SK-N-SH treated with all-trans-retinoic acid at 6 μM for 48 hours (cell line): ENCODE results near the gene EPHA8.

ENCODE experiments used
- ATAC-seq: fragments of 200-7000 bp; cut with Tn5 transposase; 3 replicates; pipeline ENCODE4 v1.9.1; 2020; ENCODE audit warnings: mild to moderate bottlenecking, moderate library complexity
- ARNTL ChIP-seq: fragments of 450-650 bp; formaldehyde crosslinking; IDR thresholded peaks from 2 replicates; pipeline ENCODE4 v1.5.0; 2020; ENCODE audit warnings: low read depth, mild to moderate bottlenecking, moderate library complexity, borderline replicate concordance
- BACH2 ChIP-seq: fragments of 250-450 bp; sonication (Bioruptor Pico); IDR thresholded peaks from 2 replicates; pipeline ENCODE4 v1.9.0; 2021; ENCODE audit warnings: mild to moderate bottlenecking, borderline replicate concordance
- CSDC2 ChIP-seq: fragments of 250-450 bp; sonication (Bioruptor Pico); IDR thresholded peaks from 2 replicates; pipeline ENCODE4 v1.5.0; 2020; ENCODE audit warnings: mild to moderate bottlenecking, moderate library complexity
- GLIS3 ChIP-seq: fragments of 250-450 bp; sonication (Bioruptor Pico); IDR thresholded peaks from 2 replicates; pipeline ENCODE4 v1.5.0; 2020; ENCODE audit warnings: mild to moderate bottlenecking, moderate library complexity
- ISL1 ChIP-seq: fragments of 250-450 bp; sonication (Bioruptor Pico); IDR thresholded peaks from 2 replicates; pipeline ENCODE4 v2.1.2; 2022; ENCODE audit warnings: mild to moderate bottlenecking, moderate library complexity
- OSR1 ChIP-seq: fragments of 250-450 bp; sonication (Bioruptor Pico); IDR thresholded peaks from 2 replicates; pipeline ENCODE4 v1.8.0; 2022; ENCODE audit warnings: moderate library complexity, mild to moderate bottlenecking, inconsistent platforms
- RARB ChIP-seq: fragments of 250-450 bp; sonication (Bioruptor Pico); IDR thresholded peaks from 2 replicates; pipeline ENCODE4 v1.8.0; 2021; ENCODE audit warnings: mild to moderate bottlenecking, moderate library complexity
- SNAI2 ChIP-seq: fragments of 250-450 bp; sonication (Bioruptor Pico); IDR thresholded peaks from 2 replicates; pipeline ENCODE4 v1.5.0; 2020; ENCODE audit warnings: mild to moderate bottlenecking, moderate library complexity
- ZC3H10 ChIP-seq: fragments of 250-450 bp; sonication (Bioruptor Pico); IDR thresholded peaks from 2 replicates; pipeline ENCODE4 v1.5.1; 2021; ENCODE audit warnings: mild to moderate bottlenecking, moderate library complexity
- ZFP3 ChIP-seq: fragments of 250-450 bp; sonication (Bioruptor Pico); IDR thresholded peaks from 2 replicates; pipeline ENCODE4 v1.5.0; 2020; ENCODE audit warnings: mild to moderate bottlenecking, moderate library complexity
- ZFP30 ChIP-seq: fragments of 450-650 bp; formaldehyde crosslinking; IDR thresholded peaks from 2 replicates; pipeline ENCODE4 v1.5.0; 2022; ENCODE audit warnings: mild to moderate bottlenecking, moderate library complexity
- ZNF565 ChIP-seq: fragments of 450-650 bp; formaldehyde crosslinking; conservative IDR thresholded peaks from 2 replicates; pipeline ENCODE4 v1.5.0; 2020; ENCODE audit warnings: low read depth, mild to moderate bottlenecking, moderate library complexity
- ZNF70 ChIP-seq: fragments of 450-650 bp; formaldehyde crosslinking; IDR thresholded peaks from 2 replicates; pipeline ENCODE4 v1.5.0; 2020; ENCODE audit warnings: mild to moderate bottlenecking, moderate library complexity
- TF ChIP-seq, protein P1 (sequence below): fragments of 250-450 bp; sonication (Bioruptor Pico); IDR thresholded peaks from 2 replicates; pipeline ENCODE4 v1.8.0; 2021; ENCODE audit warnings: low read depth, mild to moderate bottlenecking, moderate library complexity, borderline replicate concordance
- TF ChIP-seq, protein P2 (sequence below): fragments of 250-450 bp; sonication (Bioruptor Pico); IDR thresholded peaks from 2 replicates; pipeline ENCODE4 v1.5.1; 2021; ENCODE audit warnings: mild to moderate bottlenecking, moderate library complexity
- TF ChIP-seq, protein P3 (sequence below): fragments of 250-450 bp; sonication (Bioruptor Pico); IDR thresholded peaks from 2 replicates; pipeline ENCODE4 v1.5.0; 2020; ENCODE audit warnings: mild to moderate bottlenecking, moderate library complexity
- TF ChIP-seq, protein P4 (sequence below): fragments of 250-450 bp; sonication (Bioruptor Pico); IDR thresholded peaks from 2 replicates; pipeline ENCODE4 v1.5.1; 2020; ENCODE audit warnings: low read depth, mild to moderate bottlenecking, moderate library complexity

Gene EPHA8

DNA sequence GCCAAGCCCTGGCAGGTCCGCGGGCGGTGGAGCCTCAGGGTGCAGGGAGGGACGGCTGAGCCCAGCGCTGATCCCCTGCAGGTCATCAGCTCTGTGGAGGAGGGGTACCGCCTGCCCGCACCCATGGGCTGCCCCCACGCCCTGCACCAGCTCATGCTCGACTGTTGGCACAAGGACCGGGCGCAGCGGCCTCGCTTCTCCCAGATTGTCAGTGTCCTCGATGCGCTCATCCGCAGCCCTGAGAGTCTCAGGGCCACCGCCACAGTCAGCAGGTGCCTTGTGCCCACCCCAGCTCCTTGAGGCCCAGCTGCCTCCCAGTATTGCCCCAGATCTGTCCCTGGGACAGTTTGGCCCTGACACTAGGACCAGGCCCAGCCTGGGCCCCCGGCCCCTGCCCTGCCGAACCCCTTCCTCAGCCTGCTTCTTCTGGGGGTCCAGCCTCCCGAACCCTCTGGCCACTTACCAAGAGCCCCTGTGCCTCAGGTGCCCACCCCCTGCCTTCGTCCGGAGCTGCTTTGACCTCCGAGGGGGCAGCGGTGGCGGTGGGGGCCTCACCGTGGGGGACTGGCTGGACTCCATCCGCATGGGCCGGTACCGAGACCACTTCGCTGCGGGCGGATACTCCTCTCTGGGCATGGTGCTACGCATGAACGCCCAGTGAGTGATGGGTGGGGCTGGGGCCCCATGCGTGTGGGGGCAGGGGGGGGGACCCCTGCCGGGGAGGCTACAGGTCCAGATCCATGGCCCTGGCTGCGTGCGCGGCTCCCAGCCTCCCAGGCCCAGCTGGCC is 37.7 kb downstream of the EPHA8 start:
- no peak for ATAC-seq
- TF ChIP-seq, protein P1, sequence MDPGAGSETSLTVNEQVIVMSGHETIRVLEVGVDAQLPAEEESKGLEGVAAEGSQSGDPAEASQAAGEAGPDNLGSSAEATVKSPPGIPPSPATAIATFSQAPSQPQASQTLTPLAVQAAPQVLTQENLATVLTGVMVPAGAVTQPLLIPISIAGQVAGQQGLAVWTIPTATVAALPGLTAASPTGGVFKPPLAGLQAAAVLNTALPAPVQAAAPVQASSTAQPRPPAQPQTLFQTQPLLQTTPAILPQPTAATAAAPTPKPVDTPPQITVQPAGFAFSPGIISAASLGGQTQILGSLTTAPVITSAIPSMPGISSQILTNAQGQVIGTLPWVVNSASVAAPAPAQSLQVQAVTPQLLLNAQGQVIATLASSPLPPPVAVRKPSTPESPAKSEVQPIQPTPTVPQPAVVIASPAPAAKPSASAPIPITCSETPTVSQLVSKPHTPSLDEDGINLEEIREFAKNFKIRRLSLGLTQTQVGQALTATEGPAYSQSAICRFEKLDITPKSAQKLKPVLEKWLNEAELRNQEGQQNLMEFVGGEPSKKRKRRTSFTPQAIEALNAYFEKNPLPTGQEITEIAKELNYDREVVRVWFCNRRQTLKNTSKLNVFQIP (CRISPR knock-in tag): no peak

DNA sequence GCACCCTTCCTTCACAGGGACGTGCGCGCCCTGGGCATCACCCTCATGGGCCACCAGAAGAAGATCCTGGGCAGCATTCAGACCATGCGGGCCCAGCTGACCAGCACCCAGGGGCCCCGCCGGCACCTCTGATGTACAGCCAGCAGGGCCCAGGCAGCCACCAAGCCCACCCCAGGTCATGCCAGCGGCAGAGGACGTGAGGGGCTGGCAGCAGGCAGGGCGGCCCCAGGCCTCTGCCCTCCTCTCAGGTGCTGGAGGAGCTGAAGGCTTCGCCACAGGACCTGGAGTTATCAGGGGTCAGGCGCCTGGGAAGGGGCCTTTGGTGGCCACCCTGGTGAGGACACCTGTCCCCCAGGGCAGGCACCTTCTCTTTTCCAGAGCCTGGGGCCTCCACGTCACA is 38.3 kb downstream of the EPHA8 start:
- TF ChIP-seq GLIS3 (CRISPR knock-in tag) (no peak), ZFP3 (CRISPR knock-in tag) (no peak), ZNF565 (CRISPR knock-in tag) (no peak), ZC3H10 (CRISPR knock-in tag) (no peak), SNAI2 (CRISPR knock-in tag) (no peak), ZFP30 (no peak), OSR1 (CRISPR knock-in tag) (no peak), ZNF70 (no peak), BACH2 (CRISPR knock-in tag) (no peak), ARNTL (no peak)
- TF ChIP-seq, protein P2, sequence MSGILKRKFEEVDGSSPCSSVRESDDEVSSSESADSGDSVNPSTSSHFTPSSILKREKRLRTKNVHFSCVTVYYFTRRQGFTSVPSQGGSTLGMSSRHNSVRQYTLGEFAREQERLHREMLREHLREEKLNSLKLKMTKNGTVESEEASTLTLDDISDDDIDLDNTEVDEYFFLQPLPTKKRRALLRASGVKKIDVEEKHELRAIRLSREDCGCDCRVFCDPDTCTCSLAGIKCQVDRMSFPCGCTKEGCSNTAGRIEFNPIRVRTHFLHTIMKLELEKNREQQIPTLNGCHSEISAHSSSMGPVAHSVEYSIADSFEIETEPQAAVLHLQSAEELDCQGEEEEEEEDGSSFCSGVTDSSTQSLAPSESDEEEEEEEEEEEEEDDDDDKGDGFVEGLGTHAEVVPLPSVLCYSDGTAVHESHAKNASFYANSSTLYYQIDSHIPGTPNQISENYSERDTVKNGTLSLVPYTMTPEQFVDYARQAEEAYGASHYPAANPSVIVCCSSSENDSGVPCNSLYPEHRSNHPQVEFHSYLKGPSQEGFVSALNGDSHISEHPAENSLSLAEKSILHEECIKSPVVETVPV (CRISPR knock-in tag): no peak
- TF ChIP-seq, protein P3, sequence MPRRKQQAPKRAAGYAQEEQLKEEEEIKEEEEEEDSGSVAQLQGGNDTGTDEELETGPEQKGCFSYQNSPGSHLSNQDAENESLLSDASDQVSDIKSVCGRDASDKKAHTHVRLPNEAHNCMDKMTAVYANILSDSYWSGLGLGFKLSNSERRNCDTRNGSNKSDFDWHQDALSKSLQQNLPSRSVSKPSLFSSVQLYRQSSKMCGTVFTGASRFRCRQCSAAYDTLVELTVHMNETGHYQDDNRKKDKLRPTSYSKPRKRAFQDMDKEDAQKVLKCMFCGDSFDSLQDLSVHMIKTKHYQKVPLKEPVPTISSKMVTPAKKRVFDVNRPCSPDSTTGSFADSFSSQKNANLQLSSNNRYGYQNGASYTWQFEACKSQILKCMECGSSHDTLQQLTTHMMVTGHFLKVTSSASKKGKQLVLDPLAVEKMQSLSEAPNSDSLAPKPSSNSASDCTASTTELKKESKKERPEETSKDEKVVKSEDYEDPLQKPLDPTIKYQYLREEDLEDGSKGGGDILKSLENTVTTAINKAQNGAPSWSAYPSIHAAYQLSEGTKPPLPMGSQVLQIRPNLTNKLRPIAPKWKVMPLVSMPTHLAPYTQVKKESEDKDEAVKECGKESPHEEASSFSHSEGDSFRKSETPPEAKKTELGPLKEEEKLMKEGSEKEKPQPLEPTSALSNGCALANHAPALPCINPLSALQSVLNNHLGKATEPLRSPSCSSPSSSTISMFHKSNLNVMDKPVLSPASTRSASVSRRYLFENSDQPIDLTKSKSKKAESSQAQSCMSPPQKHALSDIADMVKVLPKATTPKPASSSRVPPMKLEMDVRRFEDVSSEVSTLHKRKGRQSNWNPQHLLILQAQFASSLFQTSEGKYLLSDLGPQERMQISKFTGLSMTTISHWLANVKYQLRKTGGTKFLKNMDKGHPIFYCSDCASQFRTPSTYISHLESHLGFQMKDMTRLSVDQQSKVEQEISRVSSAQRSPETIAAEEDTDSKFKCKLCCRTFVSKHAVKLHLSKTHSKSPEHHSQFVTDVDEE (CRISPR knock-in tag): no peak
- TF ChIP-seq, protein P4, sequence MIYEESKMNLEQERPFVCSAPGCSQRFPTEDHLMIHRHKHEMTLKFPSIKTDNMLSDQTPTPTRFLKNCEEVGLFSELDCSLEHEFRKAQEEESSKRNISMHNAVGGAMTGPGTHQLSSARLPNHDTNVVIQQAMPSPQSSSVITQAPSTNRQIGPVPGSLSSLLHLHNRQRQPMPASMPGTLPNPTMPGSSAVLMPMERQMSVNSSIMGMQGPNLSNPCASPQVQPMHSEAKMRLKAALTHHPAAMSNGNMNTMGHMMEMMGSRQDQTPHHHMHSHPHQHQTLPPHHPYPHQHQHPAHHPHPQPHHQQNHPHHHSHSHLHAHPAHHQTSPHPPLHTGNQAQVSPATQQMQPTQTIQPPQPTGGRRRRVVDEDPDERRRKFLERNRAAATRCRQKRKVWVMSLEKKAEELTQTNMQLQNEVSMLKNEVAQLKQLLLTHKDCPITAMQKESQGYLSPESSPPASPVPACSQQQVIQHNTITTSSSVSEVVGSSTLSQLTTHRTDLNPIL (CRISPR knock-in tag): no peak
- ATAC-seq: no peak

DNA sequence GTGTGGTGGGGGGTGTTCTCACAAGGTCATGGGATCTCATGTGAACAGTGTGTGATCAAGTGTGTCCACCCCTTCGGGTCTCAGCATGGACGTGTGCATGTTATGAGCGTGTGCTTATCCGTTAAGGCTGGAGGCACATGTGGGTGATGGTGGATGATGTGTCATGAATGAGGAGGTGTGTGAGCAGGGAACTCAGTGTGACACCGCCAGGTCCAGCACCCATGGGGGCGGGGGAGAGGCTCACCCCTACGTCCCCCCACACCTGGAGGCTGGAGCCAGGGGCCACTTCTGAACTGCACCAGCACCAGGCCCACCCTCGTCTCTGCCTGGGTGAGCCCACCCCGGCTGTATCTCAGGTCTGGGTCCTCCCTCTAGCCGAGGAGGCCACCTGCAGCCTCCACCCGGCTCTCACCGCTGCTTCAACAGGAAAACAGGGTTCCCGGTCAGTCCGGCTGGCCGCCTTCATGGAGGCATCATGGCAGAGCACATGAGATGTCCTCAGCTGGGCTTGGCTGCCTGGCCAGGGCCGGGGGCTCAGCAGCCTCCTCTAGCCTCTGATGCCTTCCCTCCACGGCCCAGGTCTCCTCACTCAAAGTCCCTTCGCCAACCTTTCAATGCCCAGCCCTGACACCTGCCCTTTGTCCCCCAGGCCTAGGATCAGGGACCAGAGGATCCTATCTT is 38.9 kb downstream of the EPHA8 start:
- ATAC-seq: no peak
- TF ChIP-seq RARB (CRISPR knock-in tag): no peak
- TF ChIP-seq CSDC2 (CRISPR knock-in tag): no peak
- TF ChIP-seq SNAI2 (CRISPR knock-in tag): no peak
- TF ChIP-seq ISL1 (CRISPR knock-in tag): no peak
- TF ChIP-seq, protein P2 (CRISPR knock-in tag): no peak
- no peak for TF ChIP-seq ZFP30
- TF ChIP-seq, protein P3 (CRISPR knock-in tag): no peak
